GM12878 (cell line): ENCODE measurements around the gene GALNT9. TPM values are rescaled to one million over a fixed set of nuclear protein-coding genes. Genes with fewer than 3 reads are reported as not detected.

ENCODE experiments used
- MTA3 ChIP-seq: IDR thresholded peaks from 2 replicates; pipeline ENCODE4 v1.6.1; 2012; ENCODE audit warnings: low read length, inconsistent platforms, borderline replicate concordance
- POLR2AphosphoS2 ChIP-seq: IDR thresholded peaks from 2 replicates; pipeline ENCODE4 v1.6.1; 2011; ENCODE audit warnings: low read depth, mild to moderate bottlenecking, low read length, improper control_type of control experiment, moderate library complexity
- POLR2AphosphoS5 ChIP-seq: IDR thresholded peaks from 2 replicates; pipeline ENCODE4 v1.6.1; 2011; ENCODE audit warnings: mild to moderate bottlenecking, low read length, inconsistent platforms
- RAD21 ChIP-seq: IDR thresholded peaks from 2 replicates; pipeline ENCODE4 v1.6.1; 2011; ENCODE audit warnings: mild to moderate bottlenecking, low read depth, low read length, moderate library complexity; ENCODE audit not compliant: insufficient read depth
- ZNF592 ChIP-seq: fragments of 450-650 bp; IDR thresholded peaks from 2 replicates; pipeline ENCODE4 v1.6.1; 2017; ENCODE audit warnings: mild to moderate bottlenecking, moderate library complexity
- ZZZ3 ChIP-seq: IDR thresholded peaks from 2 replicates; pipeline ENCODE4 v1.6.1; 2011; ENCODE audit warnings: low read depth; ENCODE audit not compliant: control insufficient read depth, insufficient read length
- polyA plus RNA-seq, 11 experiments: library from polyadenylated mRNA; depleted of rRNA in 4 of 11; unstranded in 6 of 11; stranded (reverse) in 5 of 11; fragments of >200 nt; fragmentation: Nextera tagmentation in 4 of 11; fragmentation: Illumina TruSeq in 1 of 11; extraction: Ambion mirVana in 4 of 11; extraction: Trizol in 1 of 11; gene quantifications; 1 replicate in 1 of 11; 2 replicates in 10 of 11; pipeline versions ENCODE4 v1.2.1 to v1.2.3, GENCODE V29; 2011 to 2016; ENCODE audit warnings: inconsistent platforms in 2 of 11, missing spikeins in 2 of 11, low read depth in 1 of 11
- total RNA-seq, 4 experiments: library from RNA; depleted of rRNA in 3 of 4; stranded (reverse); fragments of >200 nt in 3 of 4; fragmentation: Illumina TruSeq in 1 of 4; extraction: Trizol in 1 of 4; gene quantifications; 2 replicates each; pipeline versions ENCODE4 v1.2.1 to v1.2.3, GENCODE V29; 2013 to 2021

The GALNT9 gene
- total and polyA plus RNA-seq, 10 of the 15 experiments (the other 5 are each of a cell fraction or from before 2014, with no cell fraction given): 0.04 TPM; not detected in 9

- TF ChIP-seq ZNF592 (no peak), POLR2AphosphoS5 (no peak), POLR2AphosphoS2 (no peak), ZZZ3 (no peak), RAD21 (no peak), MTA3 (no peak)
Observed at GRCh38 chr12:132342251-132343227, 13.2 kb upstream of the GALNT9 start (continued).
